Upper lobe of right lung (tissue), 1 donor: ENCODE data around the gene P2RX5. TPM values are rescaled to one million over a fixed set of nuclear protein-coding genes. Genes with fewer than 3 reads are reported as not detected.

ENCODE experiments used
- ATAC-seq: fragments of 200-7000 bp; cut with Tn5 transposase; one replicate; pipeline ENCODE4 v1.9.1; 2020; ENCODE audit warnings: mild to moderate bottlenecking, moderate library complexity
- DNase-seq: peaks from one replicate; pipeline ENCODE4 v3.0.0-alpha.2; 2020
- H3K27ac ChIP-seq: fragments of 200-600 bp; one replicate; pipeline ENCODE4 v1.8.0; 2022
- H3K27me3 ChIP-seq: fragments of 200-600 bp; one replicate; pipeline ENCODE4 v1.8.0; 2022; ENCODE audit warnings: mild to moderate bottlenecking
- H3K36me3 ChIP-seq: fragments of 200-600 bp; one replicate; pipeline ENCODE4 v1.8.0; 2022
- H3K4me1 ChIP-seq: fragments of 200-600 bp; one replicate; pipeline ENCODE4 v1.8.0; 2022
- H3K4me3 ChIP-seq: fragments of 200-600 bp; one replicate; pipeline ENCODE4 v1.8.0; 2022; ENCODE audit warnings: mild to moderate bottlenecking
- H3K9me3 ChIP-seq: fragments of 200-600 bp; one replicate; pipeline ENCODE4 v1.8.0; 2022
- CTCF ChIP-seq: fragments of 200-600 bp; IDR thresholded peaks from one replicate; pipeline ENCODE4 v1.8.0; 2022; ENCODE audit warnings: antibody characterized with exemption
- intact Hi-C: fragments of 100-400 bp; cut with DNase I; formaldehyde crosslinking; loops from one replicate; pipeline ENCODE4 v1.11.0; 2022
- total RNA-seq: library from RNA; stranded (reverse); fragmentation: NEBNext Ultra II Directional; extraction: Animal tissue kit (Norgen Biotek cat#: 25700); gene quantifications from one replicate; pipeline ENCODE4 v1.2.1, GENCODE V29; 2021
- donor health status: DM: no; HTN: yes; CAD: no; lungs with severe emphysema.

The P2RX5 gene
- total RNA-seq, 1 donor from 2014 or later: 1.6 TPM

DNA sequence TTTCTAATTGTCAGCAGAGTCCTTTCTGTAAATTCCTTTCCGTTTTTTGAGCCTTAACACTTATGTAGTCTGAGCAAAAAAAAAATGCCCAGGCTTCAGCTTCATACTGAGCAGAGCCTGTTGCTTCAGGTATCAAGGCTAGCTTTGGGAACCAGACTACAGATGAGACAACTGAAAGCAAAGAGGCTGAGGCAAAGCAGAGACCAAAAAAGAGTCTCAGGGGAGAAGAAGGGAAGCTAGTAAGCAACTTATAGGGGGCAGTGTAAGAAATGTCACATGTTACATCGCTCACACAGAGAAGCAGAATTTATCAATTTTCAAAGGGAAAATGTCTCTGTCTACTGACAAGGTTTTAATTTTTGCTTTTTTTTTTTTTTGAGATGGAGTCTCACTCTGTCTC, 31.1 kb upstream of the P2RX5 start:
- no peak for DNase-seq
- Histone ChIP-seq H3K4me3 (no peak overlapping the region), H3K9me3 (no peaks in the 10 kb centered on the region), H3K27ac (no peak overlapping the region), H3K4me1 (peaks cover 15% of the 10 kb centered on the region), H3K27me3 (no peaks in the 10 kb centered on the region), H3K36me3 (no peaks in the 10 kb centered on the region)
- ATAC-seq: no peak
- intact Hi-C loops: no loop called here
- no peak for TF ChIP-seq CTCF

DNA sequence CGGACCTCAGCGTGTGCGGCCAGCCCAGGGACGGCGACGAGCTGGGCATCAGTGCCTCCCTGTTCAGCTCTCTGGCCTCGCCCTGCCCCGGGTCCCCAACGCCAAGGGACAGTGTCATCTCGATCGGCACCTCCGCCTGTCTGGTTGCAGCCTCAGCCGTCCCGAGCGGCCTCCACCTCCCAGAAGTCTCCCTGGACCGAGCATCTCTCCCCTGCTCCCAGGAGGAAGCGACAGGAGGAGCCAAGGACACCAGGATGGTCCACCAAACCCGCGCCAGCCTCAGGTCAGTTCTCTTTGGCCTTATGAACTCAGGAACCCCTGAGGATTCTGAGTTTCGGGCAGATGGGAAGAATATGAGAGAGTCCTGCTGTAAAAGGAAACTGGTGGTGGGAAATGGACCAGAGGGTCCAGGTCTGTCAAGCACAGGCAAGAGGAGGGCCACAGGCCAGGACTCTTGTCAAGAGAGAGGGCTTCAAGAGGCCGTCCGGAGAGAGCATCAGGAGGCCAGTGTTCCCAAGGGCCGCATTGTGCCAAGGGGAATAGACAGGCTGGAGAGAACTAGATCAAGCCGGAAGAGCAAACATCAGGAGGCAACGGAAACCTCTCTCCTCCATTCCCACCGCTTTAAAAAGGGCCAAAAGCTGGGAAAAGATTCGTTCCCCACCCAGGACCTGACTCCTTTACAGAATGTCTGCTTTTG, 28.6 kb upstream of the P2RX5 start:
- DNase-seq: no peak
- peak overlapping the region; percentile 96 for H3K4me3 ChIP-seq
- intact Hi-C loops: no loop called here
- no peaks in the 10 kb centered on the region for H3K9me3 ChIP-seq
- ATAC-seq: no peak
- H3K4me1 ChIP-seq: peaks cover 32% of the 10 kb centered on the region
- H3K27ac ChIP-seq: no peak overlapping the region
- H3K27me3 ChIP-seq: no peaks in the 10 kb centered on the region
- no peak for TF ChIP-seq CTCF
- H3K36me3 ChIP-seq: no peaks in the 10 kb centered on the region

- Histone ChIP-seq H3K4me3 (peak within 1 kb of the TSS; percentile 96), H3K36me3 (peaks cover 7% of the 10 kb centered on the region), H3K9me3 (no peaks in the 10 kb centered on the region), H3K27ac (peak within 1 kb of the TSS; percentile 88), H3K4me1 (peaks cover 37% of the 10 kb centered on the region), H3K27me3 (no peaks in the 10 kb centered on the region)
- TF ChIP-seq CTCF: peak; percentile 36
- intact Hi-C loops: no loop called here
- DNase-seq: peak; percentile 96
- ATAC-seq: peak; percentile 94
These were observed 27.8 kb upstream of the P2RX5 start, which contains the start of gene HASPIN for GRCh38 chr17:3723556-3724377. Gene HASPIN, plus strand, starts transcription at chr17:3723903. Its CDS starts 33 bp downstream, at chr17:3723936.

GRCh38 chr17:3723188-3723555, 27.2 kb upstream of the P2RX5 start:
- TF ChIP-seq CTCF: no peak
- peaks cover 37% of the 10 kb centered on the region for H3K4me1 ChIP-seq
- DNase-seq (no peak), ATAC-seq (no peak)
- intact Hi-C loops: no loop called here
- H3K27me3 ChIP-seq: no peaks in the 10 kb centered on the region
- H3K4me3 ChIP-seq: peak overlapping the region; percentile 96
- peak overlapping the region; percentile 88 for H3K27ac ChIP-seq
- H3K9me3 ChIP-seq: no peaks in the 10 kb centered on the region
- H3K36me3 ChIP-seq: peaks cover 13% of the 10 kb centered on the region

DNA sequence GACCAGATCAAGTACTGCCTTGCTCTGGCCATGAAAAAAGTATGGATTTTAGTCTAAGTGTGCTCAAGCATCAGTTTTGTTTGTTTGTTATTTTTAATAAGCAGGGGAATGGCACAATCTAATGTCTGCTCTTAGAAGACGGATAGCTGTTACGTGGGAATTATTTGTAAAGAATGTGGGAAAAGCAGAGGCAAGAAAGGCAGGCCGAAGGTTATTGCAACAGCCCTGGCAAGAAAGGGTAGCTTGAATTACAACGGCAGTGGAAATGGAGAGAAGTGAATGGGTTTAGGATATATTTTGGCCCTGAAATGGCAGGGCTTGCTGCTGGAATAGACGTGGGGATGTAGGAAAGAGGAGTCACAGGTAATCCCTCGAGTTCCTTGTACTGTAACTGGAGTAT, 26.8 kb upstream of the P2RX5 start:
- no peaks in the 10 kb centered on the region for H3K27me3 ChIP-seq
- H3K4me1 ChIP-seq: peaks cover 37% of the 10 kb centered on the region
- intact Hi-C loops: no loop called here
- peak overlapping the region; percentile 96 for H3K4me3 ChIP-seq
- ATAC-seq (no peak), DNase-seq (no peak)
- no peak for TF ChIP-seq CTCF
- no peaks in the 10 kb centered on the region for H3K9me3 ChIP-seq
- peaks cover 18% of the 10 kb centered on the region for H3K36me3 ChIP-seq
- H3K27ac ChIP-seq: peak overlapping the region; percentile 88
